Fibroblast of pulmonary artery (primary cell): ENCODE results near the gene GNB1.
"Not testable (repeated sequence)": the region's sequence is repeated elsewhere in the genome, so short reads cannot be mapped to it uniquely, and the experiment has no call there.

Experiments used
- DNase-seq: peaks from one replicate; pipeline ENCODE4 v3.0.0-alpha.2; 2010; ENCODE audit warnings: low read depth
- H3K4me3 ChIP-seq: replicated peaks from 2 replicates; pipeline ENCODE4 v1.5.1; 2011; ENCODE audit warnings: low read depth, mild to moderate bottlenecking, control low read depth, low read length, moderate library complexity
- TF ChIP-seq, protein P1 (sequence below): IDR thresholded peaks from 2 replicates; pipeline ENCODE4 v1.5.1; 2011; ENCODE audit warnings: mild to moderate bottlenecking, control low read depth, low read length, inconsistent platforms; ENCODE audit errors: missing control alignments

GNB1 gene

DNA sequence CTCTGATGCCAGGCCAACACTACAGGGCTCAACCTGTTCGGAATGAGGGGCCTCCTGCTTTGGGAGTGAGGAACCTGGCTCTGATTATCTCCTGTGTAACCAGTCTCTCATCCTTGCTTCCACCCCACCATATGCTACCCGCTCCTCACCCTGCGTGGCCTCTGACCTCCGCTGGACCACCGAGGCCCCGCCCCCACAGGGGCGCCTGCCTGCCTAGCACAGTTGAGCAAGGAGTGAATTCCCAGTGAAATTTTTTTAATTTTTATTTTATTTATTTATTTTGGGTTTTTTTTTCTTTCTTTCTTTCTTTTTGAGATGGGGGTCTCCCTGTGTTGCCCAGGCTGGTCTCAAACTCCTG lies 1.9 kb upstream of the GNB1 start:
- no peak overlapping the region for H3K4me3 ChIP-seq
- no peak for DNase-seq
- TF ChIP-seq, protein P1, sequence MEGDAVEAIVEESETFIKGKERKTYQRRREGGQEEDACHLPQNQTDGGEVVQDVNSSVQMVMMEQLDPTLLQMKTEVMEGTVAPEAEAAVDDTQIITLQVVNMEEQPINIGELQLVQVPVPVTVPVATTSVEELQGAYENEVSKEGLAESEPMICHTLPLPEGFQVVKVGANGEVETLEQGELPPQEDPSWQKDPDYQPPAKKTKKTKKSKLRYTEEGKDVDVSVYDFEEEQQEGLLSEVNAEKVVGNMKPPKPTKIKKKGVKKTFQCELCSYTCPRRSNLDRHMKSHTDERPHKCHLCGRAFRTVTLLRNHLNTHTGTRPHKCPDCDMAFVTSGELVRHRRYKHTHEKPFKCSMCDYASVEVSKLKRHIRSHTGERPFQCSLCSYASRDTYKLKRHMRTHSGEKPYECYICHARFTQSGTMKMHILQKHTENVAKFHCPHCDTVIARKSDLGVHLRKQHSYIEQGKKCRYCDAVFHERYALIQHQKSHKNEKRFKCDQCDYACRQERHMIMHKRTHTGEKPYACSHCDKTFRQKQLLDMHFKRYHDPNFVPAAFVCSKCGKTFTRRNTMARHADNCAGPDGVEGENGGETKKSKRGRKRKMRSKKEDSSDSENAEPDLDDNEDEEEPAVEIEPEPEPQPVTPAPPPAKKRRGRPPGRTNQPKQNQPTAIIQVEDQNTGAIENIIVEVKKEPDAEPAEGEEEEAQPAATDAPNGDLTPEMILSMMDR = no peak

DNA sequence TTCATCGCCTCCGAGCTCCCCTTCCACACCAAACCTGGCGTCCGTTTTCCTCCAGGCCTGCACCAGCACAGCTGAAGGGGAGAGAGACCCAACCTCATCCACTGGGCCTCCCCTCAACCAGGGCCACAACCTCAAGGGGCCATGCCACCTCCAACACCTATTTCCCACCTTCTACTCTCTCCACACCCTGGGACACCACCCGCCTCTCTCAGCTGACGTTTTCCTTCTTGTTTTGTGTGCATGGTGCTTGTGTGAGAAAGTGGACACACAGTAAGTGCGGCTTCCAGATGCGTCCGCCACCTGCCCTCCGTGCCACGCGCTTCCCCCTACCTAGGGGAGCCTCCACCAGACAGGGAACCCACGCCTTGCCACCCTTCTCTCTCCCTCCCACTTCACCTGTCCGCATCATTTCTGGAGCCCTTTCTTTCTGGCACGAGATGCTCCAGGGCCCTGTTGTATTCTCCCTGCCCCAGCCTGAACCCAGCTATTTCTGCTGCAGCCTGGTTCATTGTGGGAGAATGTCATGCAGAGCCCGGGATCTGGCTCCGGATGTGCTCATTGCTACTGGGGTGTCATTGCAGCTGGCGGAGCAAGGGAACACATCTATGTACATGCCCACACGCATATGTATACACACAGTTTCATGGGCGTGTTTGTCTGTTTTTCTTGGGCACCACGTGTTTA lies 1.3 kb upstream of the GNB1 start:
- no peak for DNase-seq

DNA sequence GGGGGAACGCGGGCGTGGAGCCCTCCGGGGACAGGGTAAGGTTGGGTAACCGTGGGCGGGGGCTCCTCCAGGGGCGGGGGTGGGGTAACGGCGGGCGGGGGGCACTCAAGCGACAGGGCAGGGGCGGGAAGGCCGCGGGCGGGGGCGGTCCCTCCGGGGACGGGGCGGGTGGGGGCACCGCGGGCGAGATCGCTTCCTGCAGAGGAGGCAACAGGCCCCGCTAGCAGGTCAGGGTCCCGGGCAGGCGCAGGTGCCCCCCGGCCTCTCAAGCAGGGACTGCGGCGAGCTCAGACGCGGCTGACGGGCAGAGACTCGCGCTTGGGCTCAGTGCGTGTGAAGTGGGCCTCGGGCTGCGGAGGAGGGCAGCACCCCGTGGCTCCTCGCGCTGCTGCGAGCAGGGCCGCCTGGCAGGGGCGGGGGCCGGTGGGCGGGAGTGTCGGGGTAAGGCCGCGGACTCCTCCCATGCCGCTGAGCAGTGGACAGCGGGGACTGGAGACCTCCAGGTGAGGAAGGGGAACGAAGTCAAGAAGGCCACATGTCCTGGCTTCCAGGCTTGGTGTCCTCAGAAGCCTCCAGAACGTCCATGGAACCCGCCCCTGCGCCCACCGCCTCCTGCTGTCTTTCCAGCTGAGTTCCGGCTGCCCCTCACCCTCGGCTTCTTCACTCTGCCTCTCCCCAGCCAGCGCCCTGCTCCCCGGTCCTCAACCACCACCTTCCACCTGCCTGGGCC lies 627 bp upstream of the GNB1 start:
- TF ChIP-seq, protein P1 = no peak

More for the DNA sequence above, 1.3 kb upstream of the GNB1 start:
- H3K4me3 ChIP-seq = peak overlapping the region; percentile 64
- TF ChIP-seq, protein P1 = no peak

DNA sequence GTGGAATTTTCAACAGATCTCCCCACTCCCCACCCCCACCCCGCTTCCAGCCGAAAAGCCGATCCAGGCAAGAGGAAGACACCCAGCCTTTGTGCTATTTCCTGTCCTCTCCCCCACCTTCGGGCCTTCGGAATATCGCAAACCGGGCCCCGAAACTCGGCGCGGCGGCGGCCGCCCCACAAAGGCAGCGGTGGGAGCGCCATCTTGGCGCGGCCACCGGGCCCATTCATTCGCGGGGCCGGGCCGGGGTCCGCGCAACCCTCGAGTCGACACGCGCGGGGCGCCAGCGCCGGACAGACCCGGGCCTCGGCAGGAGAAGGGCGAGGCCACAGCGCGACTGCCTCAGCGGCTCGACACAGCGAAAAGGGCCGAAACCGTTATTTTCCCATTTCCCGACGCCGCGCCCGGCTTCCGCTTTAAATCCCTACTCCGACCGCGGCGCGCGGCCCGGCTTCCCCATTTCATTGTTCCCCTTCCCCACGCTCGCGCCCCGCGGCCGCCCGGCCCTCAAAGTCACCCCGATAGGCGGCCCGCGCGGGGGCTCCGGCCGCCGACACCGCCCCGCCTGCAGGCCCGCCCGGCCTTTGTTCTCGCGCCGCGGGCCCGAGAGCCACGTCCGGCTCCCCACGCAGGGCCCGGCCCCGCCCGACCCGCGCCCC lies 911 bp downstream of the GNB1 start:
- peak; percentile 50 for DNase-seq
- TF ChIP-seq, protein P1 = no peak
- peak overlapping the region; percentile 83 for H3K4me3 ChIP-seq

More for the DNA sequence above, 627 bp upstream of the GNB1 start:
- peak; percentile 51 for DNase-seq
- H3K4me3 ChIP-seq = peak overlapping the region; percentile 64

DNA sequence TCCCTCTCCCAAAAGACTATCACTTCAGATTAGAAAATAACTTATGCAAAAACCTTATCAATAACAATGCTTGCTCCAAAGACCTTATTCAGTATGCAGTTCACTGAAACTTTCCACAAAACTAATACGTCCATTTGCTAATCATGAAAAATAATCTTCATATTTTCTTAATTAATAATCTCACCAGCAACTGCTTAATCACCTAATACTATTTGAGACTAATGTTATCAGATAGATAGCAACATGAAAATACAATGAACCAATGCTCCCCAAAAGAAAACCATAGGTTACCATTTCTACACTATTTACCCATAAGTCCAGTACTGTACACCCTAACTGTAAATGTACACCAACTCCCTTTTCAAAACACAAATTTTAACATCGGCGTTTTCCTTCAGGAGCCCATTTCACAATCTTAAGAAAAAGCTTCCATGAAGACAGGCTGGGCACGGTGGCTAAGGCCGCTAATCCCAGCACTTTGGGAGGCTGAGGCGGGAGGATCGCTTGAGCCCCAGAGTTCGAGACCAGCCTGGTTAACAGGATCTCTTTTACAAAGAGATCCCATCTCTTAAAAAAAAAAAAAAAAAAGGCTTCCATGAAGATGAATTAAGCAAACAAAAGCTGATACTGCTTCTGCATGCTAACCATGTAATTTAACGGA lies 1.7 kb downstream of the GNB1 start:
- DNase-seq = peak; percentile 38
- peak overlapping the region; percentile 83 for H3K4me3 ChIP-seq
- TF ChIP-seq, protein P1 = no peak

DNA sequence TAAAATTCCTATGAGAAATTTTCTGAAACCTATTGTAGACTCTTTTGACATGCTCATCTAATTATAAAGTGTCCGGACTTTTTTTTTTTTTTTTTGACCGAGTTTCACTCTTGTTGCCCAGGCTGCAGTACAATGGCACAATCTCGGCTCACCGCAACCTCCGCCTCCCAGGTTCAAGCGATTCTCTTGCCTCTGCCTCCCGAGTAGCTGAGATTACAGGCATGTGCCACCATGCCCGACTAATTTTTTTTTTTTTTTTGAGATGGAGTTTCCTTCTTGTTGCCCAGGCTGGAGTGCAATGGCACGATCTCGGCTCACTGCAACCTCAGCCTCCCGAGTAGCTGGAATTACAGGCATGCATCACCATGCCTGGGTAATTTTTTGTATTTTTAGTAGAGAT lies 7.0 kb downstream of the GNB1 start:
- not testable (repeated sequence) for H3K4me3 ChIP-seq

DNA sequence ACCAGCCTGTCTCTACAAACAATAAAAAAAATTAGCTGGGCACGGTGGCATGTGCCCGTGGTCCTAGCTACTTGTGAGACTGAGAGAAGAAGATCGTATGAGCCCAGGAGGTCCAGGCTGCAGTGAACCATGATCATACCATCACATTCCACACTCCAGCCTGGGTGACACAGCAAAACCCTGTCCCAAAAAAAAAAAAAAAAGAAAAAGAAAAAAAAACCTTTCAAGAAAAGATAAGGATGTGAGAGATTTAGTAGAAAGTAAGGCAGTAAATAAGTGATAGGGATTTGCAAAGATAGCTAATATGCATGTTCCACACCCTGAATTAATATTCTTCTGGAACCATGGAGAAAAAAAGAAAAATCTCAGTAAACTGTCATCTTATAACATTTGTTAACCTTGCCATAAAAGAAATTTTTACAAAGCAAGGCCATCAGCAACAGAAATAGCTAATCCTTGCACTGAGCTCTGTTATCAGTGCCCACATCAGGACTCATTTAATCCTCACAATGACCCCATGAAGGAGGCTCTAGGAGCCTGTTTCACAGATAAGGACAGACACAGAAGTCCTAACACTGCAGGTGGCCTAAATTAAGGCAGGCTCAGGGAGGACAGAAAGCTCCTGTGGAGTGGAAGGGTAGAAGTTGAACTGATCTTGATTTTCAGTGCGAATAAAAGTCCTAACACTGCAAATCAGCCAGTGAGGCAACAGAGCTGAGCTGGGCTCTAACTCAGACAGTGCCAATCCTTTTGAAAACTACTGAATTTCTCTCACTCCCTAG lies 7.6 kb downstream of the GNB1 start:
- no peak for DNase-seq
- H3K4me3 ChIP-seq = no peak overlapping the region
- TF ChIP-seq, protein P1 = no peak

More for the DNA sequence above, 7.0 kb downstream of the GNB1 start:
- DNase-seq = not testable (repeated sequence)
